GM19438 (cell line): Measurements from ENCODE around the gene RGSL1.
"Not testable (repeated sequence)": the region's sequence is repeated elsewhere in the genome, so short reads cannot be mapped to it uniquely, and the experiment has no call there.

ENCODE experiments used
- ATAC-seq: cut with Tn5 transposase; IDR thresholded peaks from one replicate; pipeline ENCODE4 v1.9.1; 2021; ENCODE audit warnings: low read depth; ENCODE audit not compliant: unreplicated experiment

Gene RGSL1

GRCh38 chr1:182444497-182444896 is 5.4 kb upstream of the RGSL1 start:
- no peak for ATAC-seq

DNA sequence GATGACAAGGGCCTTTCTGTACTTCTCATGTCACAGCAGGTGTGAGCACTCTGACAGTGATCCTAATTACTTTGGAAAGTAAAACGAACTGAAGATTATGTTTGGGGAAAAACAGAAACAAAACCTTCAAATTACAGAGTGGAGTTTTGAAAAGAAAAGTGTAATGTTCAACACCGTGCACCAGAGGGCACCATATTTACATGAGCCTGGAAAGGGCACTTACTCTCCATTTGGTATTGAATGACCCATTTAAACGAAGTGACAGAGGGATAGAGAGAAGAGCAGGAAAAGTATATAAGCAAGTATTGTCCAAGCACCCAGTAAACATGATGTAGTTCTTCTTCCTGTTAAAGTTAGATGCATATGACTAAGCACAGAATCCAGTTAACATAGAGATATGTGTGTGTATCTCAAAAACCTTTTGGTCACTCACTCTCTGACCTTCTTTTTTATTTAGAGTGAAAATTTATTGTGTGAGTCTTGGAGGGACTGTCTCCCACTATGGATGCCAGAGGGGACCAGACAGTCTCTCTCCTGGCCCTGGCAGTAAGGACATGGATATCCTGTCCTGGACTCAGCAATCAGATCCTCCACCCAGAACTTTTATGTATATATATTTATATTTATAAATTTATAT is 3.8 kb upstream of the RGSL1 start:
- ATAC-seq: no peak

GRCh38 chr1:182447124-182447523 is 2.8 kb upstream of the RGSL1 start:
- not testable (repeated sequence) for ATAC-seq

DNA sequence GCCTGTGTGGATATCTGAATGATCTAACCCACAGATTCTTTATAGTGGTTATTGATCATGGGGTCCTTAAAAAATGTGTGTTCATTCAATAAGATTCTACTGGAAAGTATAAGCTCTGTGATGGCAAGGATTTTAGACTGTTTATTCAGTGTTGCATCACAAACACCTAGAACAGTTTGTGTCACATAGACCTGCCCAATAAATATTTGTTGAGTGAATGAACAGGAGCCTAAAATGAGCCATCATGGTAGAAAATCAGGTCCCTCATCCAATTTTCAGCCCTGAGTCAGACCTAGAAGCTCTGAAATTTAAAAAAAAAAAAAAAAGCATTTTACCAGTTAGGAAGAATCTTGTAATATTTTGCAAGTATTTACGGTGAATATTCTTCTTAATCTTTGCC is 2.3 kb upstream of the RGSL1 start:
- ATAC-seq: no peak

GRCh38 chr1:182453631-182454030 is 3.7 kb downstream of the RGSL1 start:
- no peak for ATAC-seq

GRCh38 chr1:182457844-182458243 is 7.9 kb downstream of the RGSL1 start:
- ATAC-seq: no peak

DNA sequence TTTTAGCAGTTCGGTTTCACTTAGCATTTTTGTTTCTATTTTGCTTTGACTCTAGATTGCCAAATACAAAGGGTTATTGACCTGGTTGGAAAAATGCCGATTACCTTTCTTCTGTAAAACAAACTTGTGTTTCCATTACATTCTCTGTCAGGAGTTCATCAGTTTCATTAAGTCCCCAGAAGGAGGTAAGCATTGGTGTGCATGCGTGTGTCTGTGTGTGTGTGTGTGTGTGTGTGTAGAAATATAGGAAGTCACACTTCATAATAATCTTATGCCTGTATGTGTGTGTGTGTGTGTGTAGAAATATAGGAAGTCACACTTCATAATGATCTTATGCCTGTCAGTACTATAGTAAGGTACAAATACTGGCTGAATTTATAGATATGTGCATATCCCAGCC is 10.0 kb downstream of the RGSL1 start:
- no peak for ATAC-seq

DNA sequence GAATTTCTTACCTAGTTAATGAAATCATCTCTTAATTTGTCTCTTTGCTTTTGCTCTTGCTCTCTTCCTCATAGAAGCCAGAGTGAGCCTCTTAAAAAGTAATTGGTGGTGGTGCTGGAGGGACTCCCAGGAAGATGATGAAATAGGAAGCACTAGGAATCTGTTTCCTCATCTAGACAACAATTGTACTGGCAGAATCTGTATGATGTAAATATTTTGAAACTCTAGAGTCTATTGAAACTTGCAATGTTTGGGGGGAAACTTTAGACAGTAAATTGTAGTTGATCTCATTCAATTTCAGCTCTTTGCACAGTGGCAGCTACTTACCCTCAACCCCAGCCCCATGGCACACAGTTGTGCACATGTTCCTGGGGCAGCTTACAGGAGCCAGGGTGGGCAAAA is 10.6 kb downstream of the RGSL1 start:
- no peak for ATAC-seq

DNA sequence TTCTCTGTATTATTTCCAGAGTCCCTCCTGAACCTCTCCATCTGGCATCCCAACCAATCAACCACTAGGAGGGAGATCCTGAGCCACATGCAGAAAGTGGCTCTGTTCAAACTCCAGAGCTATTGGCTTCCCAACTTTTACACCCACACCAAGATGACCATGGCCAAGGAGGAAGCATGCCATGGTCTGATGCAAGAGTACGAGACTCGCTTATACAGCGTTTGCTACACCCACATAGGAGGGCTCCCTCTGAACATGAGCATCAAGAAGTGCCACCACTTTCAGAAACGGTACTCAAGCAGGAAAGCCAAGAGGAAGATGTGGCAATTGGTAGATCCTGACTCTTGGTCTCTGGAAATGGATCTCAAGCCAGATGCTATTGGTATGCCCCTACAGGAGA is 23.6 kb downstream of the RGSL1 start:
- ATAC-seq: no peak

GRCh38 chr1:182476625-182477024 is 26.7 kb downstream of the RGSL1 start:
- ATAC-seq: no peak

DNA sequence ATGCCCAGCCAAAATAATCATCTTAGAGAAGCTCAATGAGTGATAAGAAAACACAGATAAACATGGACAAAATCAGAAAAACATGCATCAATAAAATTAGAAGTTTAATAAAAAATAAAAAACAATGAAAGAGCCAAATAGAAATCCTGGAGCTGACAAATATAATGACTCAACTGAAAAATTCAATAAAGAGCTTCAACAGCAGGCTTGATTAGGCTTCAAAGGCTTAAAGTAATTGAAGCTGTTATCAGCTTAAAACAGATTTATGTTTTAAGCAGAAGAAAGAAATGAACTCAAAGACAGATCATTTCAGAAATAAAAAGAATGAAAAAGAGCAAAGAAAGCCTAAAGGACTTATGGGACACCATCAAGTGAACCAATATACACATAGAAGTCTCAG is 28.3 kb downstream of the RGSL1 start:
- no peak for ATAC-seq

DNA sequence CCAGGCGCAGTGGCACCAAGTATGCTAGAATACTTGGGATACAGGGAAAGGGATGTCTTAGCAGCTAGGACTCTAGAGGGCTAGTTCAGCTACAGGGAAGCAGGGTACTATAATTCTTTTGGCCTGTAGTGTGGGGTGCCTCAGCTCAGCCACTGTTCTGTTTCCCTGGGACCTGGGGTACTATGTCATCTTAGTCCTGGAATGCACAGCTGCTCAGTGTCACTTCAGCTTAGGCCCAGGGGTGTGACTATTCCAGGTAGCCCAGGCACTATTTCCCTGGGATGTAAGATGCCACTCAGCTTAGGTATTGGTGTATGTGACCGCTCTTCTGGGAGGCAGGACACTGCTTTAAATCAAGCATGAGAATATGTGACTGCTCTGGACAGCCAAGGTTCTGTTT is 34.1 kb downstream of the RGSL1 start:
- ATAC-seq: no peak

DNA sequence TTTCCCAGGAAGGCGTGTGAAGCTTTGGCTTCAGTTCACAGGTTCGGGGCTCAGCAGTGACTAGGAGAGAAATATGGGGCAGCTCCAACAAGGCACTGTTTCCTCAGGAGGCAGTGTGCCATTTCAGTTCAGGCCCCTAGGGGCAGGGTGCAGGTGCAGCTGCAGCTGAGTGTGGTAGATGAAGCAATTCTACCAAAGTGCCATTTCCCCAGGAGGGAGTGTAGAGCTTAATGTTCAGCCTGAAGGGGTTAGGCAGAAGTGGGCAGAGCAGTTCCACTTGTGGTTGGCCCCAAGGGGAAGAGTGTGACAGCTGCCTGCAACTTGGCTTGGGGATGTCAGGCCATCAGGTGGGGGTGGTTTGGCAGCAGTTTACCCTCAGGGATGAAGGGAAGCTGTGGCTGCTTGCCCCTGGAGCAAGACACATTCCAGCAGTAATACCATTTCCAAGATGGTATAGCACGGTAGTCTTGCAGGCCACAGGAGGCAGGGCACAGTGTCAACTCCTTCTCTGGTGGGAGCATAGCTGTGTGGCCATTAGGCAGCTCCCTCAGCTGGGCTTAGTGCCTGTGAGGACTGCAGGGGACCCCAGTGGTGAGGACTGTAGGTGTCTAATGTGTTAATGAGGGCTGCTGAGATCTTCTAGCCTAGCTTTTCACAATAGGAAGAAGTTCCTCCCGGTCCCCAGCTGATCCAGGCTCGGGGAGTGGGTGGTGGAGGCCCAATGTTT is 34.7 kb downstream of the RGSL1 start:
- peak; percentile 98 for ATAC-seq

DNA sequence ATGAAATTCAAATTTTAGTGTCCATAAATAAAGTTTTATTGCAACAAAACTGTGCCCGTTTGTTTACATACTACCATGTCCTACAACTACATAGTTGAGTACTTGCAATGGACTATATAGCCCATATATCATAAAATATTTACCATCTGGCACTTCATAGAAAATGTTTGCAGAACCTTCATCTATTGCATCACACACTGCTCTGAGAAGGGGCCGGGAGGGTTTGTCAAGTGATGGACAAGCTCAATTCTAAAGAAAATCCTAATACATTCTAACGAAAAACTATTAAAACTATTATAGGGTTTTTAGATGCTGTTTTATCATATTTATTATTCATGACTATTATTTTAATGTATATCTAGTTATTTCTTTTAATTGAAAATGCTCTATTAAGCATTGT is 35.9 kb downstream of the RGSL1 start:
- ATAC-seq: no peak

- no peak for ATAC-seq
Observed at GRCh38 chr1:182488803-182489202, 38.9 kb downstream of the RGSL1 start.

DNA sequence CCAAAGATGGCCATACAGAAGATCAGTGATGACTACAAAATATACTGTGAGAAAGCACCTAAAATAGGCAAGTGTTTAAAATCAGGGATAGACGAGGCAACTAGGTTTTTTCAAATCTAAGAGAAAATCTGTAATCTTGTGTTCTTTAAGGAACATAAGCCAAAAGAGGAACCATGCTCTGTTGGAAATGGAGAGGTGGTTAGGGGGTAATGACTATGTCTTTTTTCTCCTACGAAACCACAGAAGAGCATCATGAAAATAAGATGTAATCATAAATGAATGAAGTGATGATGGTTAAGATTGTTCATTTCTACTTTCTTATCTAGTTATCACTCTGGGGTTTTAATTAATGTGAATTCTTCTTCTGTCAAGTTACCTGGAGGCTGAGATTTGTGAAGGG is 43.1 kb downstream of the RGSL1 start:
- ATAC-seq: no peak

DNA sequence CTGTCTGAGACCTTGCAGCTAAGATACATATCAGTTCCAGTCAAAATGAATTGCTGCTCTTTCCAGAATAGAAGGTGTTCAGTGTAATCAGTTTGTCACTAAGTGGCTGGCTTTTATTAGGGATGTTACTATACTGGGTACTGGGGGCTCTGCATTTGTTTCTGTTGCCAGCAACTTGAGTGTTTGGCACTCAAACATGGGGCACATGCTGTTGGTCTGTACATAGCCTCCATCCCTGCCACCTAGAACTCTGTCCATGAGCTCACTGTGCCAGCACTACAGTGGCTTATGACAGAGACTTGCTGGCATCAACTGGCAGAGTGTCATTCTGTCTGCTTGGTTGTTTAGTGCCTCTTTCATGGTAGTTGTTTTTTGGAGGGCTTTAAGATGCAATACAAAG is 45.1 kb downstream of the RGSL1 start:
- ATAC-seq: no peak

- ATAC-seq: no peak
Observed at GRCh38 chr1:182495693-182496092, 45.7 kb downstream of the RGSL1 start.

DNA sequence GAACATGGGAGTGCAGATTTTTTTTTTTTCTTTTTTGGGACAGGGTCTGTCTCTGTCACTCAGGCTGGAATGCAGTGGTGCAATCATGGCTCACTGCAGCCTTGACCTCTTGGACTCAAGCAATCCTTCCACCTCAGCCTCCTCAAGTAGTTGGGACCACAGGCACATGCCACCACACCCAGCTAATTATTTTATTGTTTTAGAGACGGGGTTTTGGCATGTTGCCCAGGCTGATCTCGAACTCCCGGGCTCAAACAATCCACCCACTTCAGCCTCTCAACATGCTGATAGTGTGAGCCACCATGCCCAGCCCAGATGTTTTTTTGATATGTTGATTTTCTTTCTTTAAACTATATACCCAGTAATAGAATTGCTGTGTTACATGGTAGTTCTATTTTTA is 57.7 kb downstream of the RGSL1 start:
- ATAC-seq: no peak

DNA sequence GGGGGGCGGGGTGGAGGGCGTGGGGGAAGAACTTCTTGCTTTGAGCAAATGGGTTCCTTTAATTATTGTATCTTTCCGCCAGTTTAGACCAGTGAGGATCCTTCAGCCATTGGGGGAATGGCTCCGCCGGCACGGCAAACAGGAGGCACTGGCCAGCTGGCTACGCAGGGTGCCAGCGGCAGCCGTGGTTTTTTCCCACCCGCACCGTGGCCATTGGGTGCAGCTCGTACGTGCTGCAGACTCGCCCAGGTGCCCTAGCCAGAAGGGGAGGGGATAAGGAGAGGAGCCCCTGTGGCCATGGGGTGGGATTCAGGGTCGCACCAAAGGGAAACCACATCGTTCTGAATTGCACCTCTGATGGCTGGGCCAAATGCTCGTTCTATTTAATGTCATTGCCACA is 65.6 kb downstream of the RGSL1 start:
- no peak for ATAC-seq

DNA sequence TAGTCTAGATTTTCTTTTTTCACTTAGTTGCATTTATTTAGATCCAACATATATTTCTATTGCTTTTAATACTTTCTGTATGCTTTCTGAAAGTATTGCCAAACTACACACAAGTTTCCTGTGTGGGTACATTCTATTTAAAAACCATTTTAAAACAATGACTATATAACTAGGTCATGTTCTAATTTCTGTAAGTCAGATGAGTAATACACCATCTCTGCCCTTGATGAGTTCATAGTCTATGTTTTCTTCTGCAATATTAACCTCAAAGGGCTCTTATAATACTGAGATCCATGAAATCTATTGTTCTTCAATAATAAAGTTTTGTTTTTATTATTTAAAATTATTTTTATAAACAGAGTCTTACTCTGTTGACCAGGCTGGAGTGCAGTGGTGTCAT is 70.8 kb downstream of the RGSL1 start:
- no peak for ATAC-seq

GRCh38 chr1:182525342-182525741 is 75.4 kb downstream of the RGSL1 start:
- ATAC-seq: no peak

DNA sequence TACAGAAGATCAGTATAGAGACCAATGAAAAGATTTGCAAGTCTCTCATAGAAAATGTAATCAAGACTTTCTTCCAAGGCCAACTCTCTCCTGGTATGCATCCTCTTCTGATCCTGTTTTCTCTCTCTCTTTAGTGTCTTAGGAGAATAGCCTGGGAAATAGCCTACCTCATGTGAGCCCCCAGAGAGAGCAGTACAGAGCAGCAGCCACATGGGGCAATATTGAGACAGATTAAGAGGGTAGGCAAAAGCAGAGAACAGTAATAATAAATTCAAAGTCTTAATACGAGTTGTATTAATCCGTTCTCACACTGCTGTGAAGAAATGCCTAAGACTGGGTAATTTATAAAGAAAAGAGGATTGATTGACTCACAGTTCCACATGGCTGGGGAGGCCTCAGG is 77.7 kb downstream of the RGSL1 start:
- no peak for ATAC-seq
